ENCODE data around the gene HPS1.

DNA sequence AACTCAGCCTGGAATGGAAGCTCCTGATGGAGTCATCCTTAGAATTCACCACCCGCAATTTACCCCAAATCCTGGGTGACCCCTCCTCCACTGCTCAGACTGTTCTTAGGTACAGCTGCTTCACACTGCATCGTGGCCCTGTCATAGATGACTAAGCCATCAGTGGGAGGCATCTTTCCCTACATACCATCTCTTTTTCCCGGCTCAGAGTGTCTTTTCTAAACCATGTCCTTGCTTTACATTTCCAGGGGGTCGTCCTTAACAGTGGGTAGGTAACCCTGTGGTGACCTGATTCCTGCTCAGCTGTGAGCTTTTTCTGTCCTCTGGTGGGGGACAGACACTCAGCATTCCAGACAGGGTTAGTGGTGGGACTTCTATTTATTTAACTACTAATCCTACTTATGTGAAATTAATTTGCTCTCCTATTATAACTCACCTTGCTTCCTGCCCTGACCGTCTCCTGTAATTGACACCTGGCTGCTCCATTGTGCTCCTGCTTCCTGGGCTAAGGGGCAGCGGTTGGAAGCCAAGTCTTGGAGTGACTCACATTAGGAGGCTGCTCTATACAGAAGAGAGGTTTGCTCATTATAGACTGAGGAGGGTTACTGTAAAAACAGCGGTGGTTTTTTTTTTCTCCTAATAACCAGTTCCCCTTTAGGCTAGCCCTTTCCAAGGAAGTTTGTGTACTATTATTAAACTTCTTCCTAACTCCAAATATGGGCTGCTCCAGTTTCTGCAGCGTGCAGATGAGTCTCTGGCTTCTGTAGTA, 72.3 kb downstream of the HPS1 start:
- TF ChIP-seq, protein P1, sequence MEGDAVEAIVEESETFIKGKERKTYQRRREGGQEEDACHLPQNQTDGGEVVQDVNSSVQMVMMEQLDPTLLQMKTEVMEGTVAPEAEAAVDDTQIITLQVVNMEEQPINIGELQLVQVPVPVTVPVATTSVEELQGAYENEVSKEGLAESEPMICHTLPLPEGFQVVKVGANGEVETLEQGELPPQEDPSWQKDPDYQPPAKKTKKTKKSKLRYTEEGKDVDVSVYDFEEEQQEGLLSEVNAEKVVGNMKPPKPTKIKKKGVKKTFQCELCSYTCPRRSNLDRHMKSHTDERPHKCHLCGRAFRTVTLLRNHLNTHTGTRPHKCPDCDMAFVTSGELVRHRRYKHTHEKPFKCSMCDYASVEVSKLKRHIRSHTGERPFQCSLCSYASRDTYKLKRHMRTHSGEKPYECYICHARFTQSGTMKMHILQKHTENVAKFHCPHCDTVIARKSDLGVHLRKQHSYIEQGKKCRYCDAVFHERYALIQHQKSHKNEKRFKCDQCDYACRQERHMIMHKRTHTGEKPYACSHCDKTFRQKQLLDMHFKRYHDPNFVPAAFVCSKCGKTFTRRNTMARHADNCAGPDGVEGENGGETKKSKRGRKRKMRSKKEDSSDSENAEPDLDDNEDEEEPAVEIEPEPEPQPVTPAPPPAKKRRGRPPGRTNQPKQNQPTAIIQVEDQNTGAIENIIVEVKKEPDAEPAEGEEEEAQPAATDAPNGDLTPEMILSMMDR (IDR thresholded peaks at IDR 0.05): no peak
- TF ChIP-seq POLR2A (IDR thresholded peaks at IDR 0.05): no peak

Measured in heart left ventricle (tissue), 13 donors.